ENCODE results near the gene LILRB2. TPM values are rescaled to one million over a fixed set of nuclear protein-coding genes. Genes with fewer than 3 reads are reported as not detected.
"Not testable (repeated sequence)": the region's sequence is repeated elsewhere in the genome, so short reads cannot be mapped to it uniquely, and the experiment has no call there.

The LILRB2 gene
- total and polyA plus RNA-seq, 3 experiments from 2014 or later = 0.24 to 0.42 TPM; not detected in 1

DNA sequence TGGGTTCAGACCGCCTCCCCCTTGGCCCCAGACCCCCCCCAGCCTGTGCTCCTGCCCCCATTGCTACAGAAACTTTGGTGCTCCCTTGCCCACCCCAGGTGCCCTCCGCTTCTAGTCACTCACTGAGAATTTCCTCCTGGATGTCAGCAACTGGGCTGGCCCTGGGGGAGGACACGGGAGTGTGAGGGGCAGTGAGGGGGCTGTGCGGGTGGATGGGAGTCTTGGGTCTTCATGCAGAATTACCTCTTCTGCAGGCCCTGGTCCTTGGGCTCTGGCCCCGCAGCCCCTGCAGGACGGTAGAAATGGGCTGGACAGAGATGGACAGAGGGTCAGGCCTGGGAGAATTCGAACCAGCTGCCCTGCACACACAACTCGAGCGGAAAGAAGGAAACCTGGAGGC is 28.7 kb downstream of the LILRB2 start:
- CTCF ChIA-PET = no interaction called here
- Histone ChIP-seq H3K9me3 (ENCODE audit: low read length) (no peaks in the 10 kb centered on the region), H3K4me3 (ENCODE audit: low read length) (no peak overlapping the region), H3K36me3 (ENCODE audit: insufficient read depth, low read length) (no peaks in the 10 kb centered on the region), H3K27ac (ENCODE audit: low read depth, low read length) (no peak overlapping the region), H3K4me1 (ENCODE audit: insufficient read depth, low read length) (no peaks in the 10 kb centered on the region), H3K27me3 (ENCODE audit: insufficient read depth, low read length, poor library complexity, severe bottlenecking) (no peaks in the 10 kb centered on the region)
- no peak for DNase-seq
- no peaks in the 10 kb centered on the region for H3K36me3 Mint-ChIP-seq
- H3K27ac Mint-ChIP-seq = no peak overlapping the region
- POLR2A ChIA-PET = no interaction called here
- peaks cover 9 to 10% (median 10%) of the 10 kb centered on the region in 3 donors for H3K4me1 Mint-ChIP-seq
- no peaks in the 10 kb centered on the region for H3K9me3 Mint-ChIP-seq
- no peak overlapping the region for H3K4me3 Mint-ChIP-seq
- peaks cover 8 to 10% of the 10 kb centered on the region in 2 donors for H3K27me3 Mint-ChIP-seq

DNA sequence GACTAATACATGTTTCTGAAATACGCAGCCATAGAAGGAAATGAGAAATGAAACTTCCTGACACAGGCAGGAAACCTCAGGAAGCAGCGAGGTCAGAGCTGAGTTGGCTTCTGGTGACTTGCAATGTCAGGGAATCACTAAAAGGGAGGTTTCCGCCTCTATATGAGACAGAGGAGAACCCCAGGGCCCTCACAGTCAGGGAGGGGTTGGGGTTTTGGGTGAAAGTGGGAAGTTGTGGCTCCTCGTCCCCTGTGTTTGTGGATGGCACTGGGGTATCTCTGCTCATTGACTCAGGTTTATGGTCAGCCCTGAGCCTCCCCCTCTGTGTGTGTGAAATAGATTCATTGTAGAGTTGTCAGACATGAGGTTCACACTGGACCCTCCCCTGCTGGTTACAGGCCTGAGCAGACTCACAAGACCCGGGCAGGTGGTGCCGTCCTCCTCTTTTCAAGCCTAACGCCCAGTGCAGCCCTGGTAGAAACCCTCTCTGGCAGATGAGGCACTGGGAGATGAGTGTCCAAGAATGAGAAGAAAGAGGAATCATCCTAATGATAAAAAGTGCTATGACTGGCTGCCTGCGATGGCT is 32.8 kb downstream of the LILRB2 start:
- Mint-ChIP-seq H3K4me1 (peaks cover 9 to 10% (median 10%) of the 10 kb centered on the region in 3 donors), H3K9me3 (no peaks in the 10 kb centered on the region), H3K4me3 (peak overlapping the region in 5 of 7 donors; percentile 12 to 68 (median 26)), H3K27ac (peak overlapping the region in 7 of 8 donors; percentile 4 to 92 (median 48)), H3K27me3 (peaks cover 0 to 4% of the 10 kb centered on the region in 2 donors), H3K36me3 (no peaks in the 10 kb centered on the region)
- CTCF ChIA-PET = interaction anchor here (1.7 kb wide), 1 partner anchor 18 kb away, joined by 6 read pairs; no protein-coding TSS in a partner anchor
- Histone ChIP-seq H3K27me3 (ENCODE audit: insufficient read depth, low read length, poor library complexity, severe bottlenecking) (no peaks in the 10 kb centered on the region), H3K4me3 (ENCODE audit: low read length) (no peak overlapping the region), H3K4me1 (ENCODE audit: insufficient read depth, low read length) (no peaks in the 10 kb centered on the region), H3K36me3 (ENCODE audit: insufficient read depth, low read length) (no peaks in the 10 kb centered on the region), H3K27ac (ENCODE audit: low read depth, low read length) (no peak overlapping the region), H3K9me3 (ENCODE audit: low read length) (no peaks in the 10 kb centered on the region)
- DNase-seq = no peak
- POLR2A ChIA-PET = no interaction called here

DNA sequence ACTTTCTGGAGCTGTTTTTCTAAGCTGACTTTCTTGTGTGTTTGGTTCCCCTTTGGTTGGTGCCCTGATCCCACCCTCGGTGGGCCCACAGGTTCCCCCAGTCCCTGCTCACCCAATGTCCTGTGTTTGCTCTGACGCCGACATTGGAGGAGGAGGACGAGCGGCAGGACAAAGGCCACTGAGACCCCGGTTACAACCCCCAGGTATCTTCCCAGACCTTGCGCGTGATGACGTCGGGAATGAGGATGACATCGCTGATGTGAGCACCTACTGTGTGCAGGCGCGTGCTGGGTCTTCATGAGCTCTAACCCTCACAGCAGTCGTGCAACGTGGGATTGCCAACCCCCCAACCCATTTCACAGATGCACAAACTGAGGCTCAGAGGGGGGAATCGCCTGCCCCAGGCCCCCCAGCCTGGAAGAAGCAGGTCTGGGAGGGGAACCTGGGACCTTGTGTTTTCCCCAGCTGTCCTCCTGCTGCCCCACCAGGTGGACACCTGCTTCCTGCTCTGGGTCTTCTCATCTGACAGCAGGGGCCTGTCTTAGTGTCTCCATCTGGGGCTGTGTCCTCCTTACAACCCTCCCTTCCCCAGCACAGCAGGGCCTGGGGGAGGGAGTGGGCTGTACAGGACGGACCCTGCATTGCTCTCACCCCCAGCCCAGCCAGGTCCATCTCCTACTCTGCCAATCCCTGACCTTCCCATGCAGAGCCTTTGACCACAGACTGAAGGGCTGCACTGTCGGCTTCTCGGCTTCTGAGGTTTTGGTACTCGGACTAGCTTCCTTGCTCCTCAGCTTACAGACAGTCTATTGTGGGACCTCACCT is 33.6 kb downstream of the LILRB2 start:
- POLR2A ChIA-PET = no interaction called here
- Mint-ChIP-seq H3K36me3 (no peaks in the 10 kb centered on the region), H3K9me3 (no peaks in the 10 kb centered on the region), H3K4me1 (peaks cover 9 to 10% (median 10%) of the 10 kb centered on the region in 3 donors), H3K27me3 (peaks cover 0 to 4% of the 10 kb centered on the region in 2 donors), H3K27ac (peak overlapping the region in 7 of 8 donors; percentile 4 to 92 (median 48)), H3K4me3 (peak overlapping the region in 5 of 7 donors; percentile 12 to 68 (median 26))
- Histone ChIP-seq H3K27me3 (ENCODE audit: insufficient read depth, low read length, poor library complexity, severe bottlenecking) (no peaks in the 10 kb centered on the region), H3K9me3 (ENCODE audit: low read length) (no peaks in the 10 kb centered on the region), H3K4me1 (ENCODE audit: insufficient read depth, low read length) (no peaks in the 10 kb centered on the region), H3K4me3 (ENCODE audit: low read length) (no peak overlapping the region), H3K36me3 (ENCODE audit: insufficient read depth, low read length) (no peaks in the 10 kb centered on the region), H3K27ac (ENCODE audit: low read depth, low read length) (no peak overlapping the region)
- DNase-seq = no peak
- CTCF ChIA-PET = interaction anchor here (1.4 to 1.7 kb wide), 2 partner anchors 19 to 141 kb away, joined by 3 to 6 read pairs; no protein-coding TSS in a partner anchor

DNA sequence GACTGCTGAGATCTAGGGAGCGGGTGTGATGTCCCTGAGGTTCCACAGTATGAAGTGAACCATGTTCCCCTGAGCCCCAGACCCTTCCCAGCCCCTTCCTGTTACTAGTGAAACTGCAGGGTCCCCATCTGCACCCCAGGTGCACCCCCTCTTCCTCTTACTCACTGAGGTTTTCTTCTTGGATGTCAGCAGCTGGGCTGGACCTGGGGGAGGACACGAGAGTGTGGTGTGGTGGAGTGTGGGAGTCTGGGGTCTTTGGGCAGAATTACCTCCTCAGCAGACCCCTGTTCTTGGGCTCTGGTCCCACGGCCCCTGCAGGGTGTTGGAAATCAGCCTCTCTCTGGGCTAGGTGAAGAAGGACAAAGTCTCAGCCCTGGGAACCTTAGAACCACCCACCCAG is 35.0 kb downstream of the LILRB2 start:
- Histone ChIP-seq H3K4me3 (ENCODE audit: low read length) (no peak overlapping the region), H3K27ac (ENCODE audit: low read depth, low read length) (no peak overlapping the region), H3K9me3 (ENCODE audit: low read length) (no peaks in the 10 kb centered on the region), H3K4me1 (ENCODE audit: insufficient read depth, low read length) (no peaks in the 10 kb centered on the region), H3K36me3 (ENCODE audit: insufficient read depth, low read length) (no peaks in the 10 kb centered on the region), H3K27me3 (ENCODE audit: insufficient read depth, low read length, poor library complexity, severe bottlenecking) (no peaks in the 10 kb centered on the region)
- peaks cover 0 to 4% of the 10 kb centered on the region in 2 donors for H3K27me3 Mint-ChIP-seq
- H3K4me1 Mint-ChIP-seq = peaks cover 9 to 10% (median 10%) of the 10 kb centered on the region in 3 donors
- H3K36me3 Mint-ChIP-seq = no peaks in the 10 kb centered on the region
- H3K27ac Mint-ChIP-seq = peak overlapping the region in 1 of 8 donors; percentile 38
- CTCF ChIA-PET = no interaction called here
- POLR2A ChIA-PET = no interaction called here
- H3K4me3 Mint-ChIP-seq = no peak overlapping the region
- H3K9me3 Mint-ChIP-seq = no peaks in the 10 kb centered on the region
- no peak for DNase-seq

DNA sequence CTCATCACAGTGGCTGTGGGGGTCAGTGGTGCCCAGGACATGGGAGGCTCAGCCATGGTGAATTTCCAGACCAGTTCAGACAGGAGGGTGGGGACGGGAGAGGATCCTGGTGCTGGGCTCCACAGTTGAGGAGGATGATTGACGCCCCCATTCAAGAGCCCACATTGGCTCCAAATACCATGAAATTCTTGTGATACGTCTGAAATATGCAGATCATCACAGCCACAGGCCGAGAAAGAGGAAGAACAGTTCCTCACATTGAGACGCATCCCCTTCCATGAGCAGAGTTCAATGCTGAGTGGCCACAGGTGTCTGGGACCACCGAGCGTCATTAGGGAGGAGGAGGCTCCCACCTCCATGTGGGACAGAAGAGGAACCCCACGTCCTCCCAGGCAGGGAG is 37.1 kb downstream of the LILRB2 start:
- H3K9me3 ChIP-seq (ENCODE audit: low read length); H3K36me3 ChIP-seq (ENCODE audit: insufficient read depth, low read length); POLR2A ChIA-PET; H3K27me3 Mint-ChIP-seq; H3K27ac Mint-ChIP-seq; H3K4me3 ChIP-seq (ENCODE audit: low read length); H3K27ac ChIP-seq (ENCODE audit: low read depth, low read length); H3K9me3 Mint-ChIP-seq; DNase-seq; H3K4me1 ChIP-seq (ENCODE audit: insufficient read depth, low read length); CTCF ChIA-PET; H3K36me3 Mint-ChIP-seq; H3K4me3 Mint-ChIP-seq; H3K27me3 ChIP-seq (ENCODE audit: insufficient read depth, low read length, poor library complexity, severe bottlenecking): not testable (repeated sequence)
- H3K4me1 Mint-ChIP-seq = peaks cover 9 to 10% (median 10%) of the 10 kb centered on the region in 3 donors

DNA sequence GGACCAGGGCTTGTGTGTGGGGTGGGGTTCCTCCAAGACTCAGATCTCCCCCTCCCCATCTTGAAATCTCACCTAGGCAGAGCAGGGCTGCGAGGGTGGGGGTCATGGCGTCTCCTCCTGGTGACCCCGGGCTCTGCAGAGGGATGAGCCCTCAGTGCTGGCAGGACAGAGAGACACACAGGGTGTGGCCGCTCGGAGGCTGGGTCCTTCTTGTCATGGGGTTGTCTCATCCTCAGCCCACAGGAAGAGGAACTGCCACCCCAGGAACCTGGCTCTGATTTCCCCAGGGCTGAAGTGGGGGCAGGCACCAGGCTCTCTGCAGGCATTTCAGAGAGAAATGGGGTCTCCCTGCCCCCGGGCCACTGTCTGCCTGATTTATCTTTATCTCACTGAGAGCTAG is 38.3 kb downstream of the LILRB2 start, which contains the start of gene LILRA6:
LILRA6 (minus strand) TSS at position 145 of the 400 bp plus-strand sequence.
- H3K27ac Mint-ChIP-seq; H3K4me1 Mint-ChIP-seq; H3K27ac ChIP-seq (ENCODE audit: low read depth, low read length); H3K4me3 Mint-ChIP-seq; H3K27me3 Mint-ChIP-seq; H3K27me3 ChIP-seq (ENCODE audit: insufficient read depth, low read length, poor library complexity, severe bottlenecking); H3K4me3 ChIP-seq (ENCODE audit: low read length); CTCF ChIA-PET; H3K36me3 ChIP-seq (ENCODE audit: insufficient read depth, low read length); H3K9me3 Mint-ChIP-seq; DNase-seq; H3K36me3 Mint-ChIP-seq; POLR2A ChIA-PET; H3K4me1 ChIP-seq (ENCODE audit: insufficient read depth, low read length); H3K9me3 ChIP-seq (ENCODE audit: low read length): not testable (repeated sequence)

DNA sequence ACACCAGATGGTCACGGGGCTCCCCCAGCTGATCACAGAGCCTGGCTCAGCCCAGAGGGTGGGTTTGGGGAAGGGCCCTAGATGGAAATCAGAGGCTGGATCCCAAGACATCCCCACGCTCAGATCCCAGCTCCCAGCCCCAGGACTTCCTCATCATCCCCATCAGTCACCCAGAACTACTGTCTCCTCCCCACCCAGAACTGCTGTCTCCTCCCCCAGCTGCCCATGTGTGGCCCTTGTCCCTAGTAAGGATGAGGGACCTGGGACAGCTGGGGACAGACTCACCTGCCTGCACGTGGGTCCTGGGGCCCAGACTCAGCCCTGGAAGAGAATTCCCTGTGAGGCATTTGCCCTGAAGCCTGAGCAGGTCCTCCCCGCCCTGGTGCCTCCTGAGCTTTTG is 38.7 kb downstream of the LILRB2 start:
- DNase-seq; H3K9me3 ChIP-seq (ENCODE audit: low read length); H3K27me3 ChIP-seq (ENCODE audit: insufficient read depth, low read length, poor library complexity, severe bottlenecking); H3K27me3 Mint-ChIP-seq; H3K4me1 Mint-ChIP-seq; H3K9me3 Mint-ChIP-seq; H3K27ac Mint-ChIP-seq; H3K4me3 Mint-ChIP-seq; H3K36me3 Mint-ChIP-seq; POLR2A ChIA-PET; CTCF ChIA-PET; H3K4me3 ChIP-seq (ENCODE audit: low read length); H3K27ac ChIP-seq (ENCODE audit: low read depth, low read length); H3K4me1 ChIP-seq (ENCODE audit: insufficient read depth, low read length); H3K36me3 ChIP-seq (ENCODE audit: insufficient read depth, low read length): not testable (repeated sequence)

All from CD8-positive, alpha-beta memory T cell (primary cell).